CD8-positive, alpha-beta memory T cell (primary cell): Measurements from ENCODE around the gene MYPN. TPM values are rescaled to one million over a fixed set of nuclear protein-coding genes. Genes with fewer than 3 reads are reported as not detected.

Experiments used
- CTCF ChIA-PET: fragments of 350-600 bp; sonication (Branson Sonifier 250); formaldehyde crosslinking; loops from one replicate; lab custom pipeline; 2021; ENCODE audit warnings: antibody characterized with exemption; lab: Charles Lee
- POLR2A ChIA-PET: fragments of 350-600 bp; sonication (Branson Sonifier 250); formaldehyde crosslinking; loops from one replicate; lab custom pipeline; 2021; ENCODE audit warnings: antibody characterized with exemption; lab: Charles Lee
- DNase-seq, 5 donors: peaks; one replicate each; pipeline versions ENCODE4 v3.0.0 to v3.0.0-alpha.2; 2020 to 2022; ENCODE audit warnings: mixed read lengths in 1 of 5
- H3K27ac ChIP-seq: one replicate; pipeline ENCODE4 v1.7.0; 2013; ENCODE audit warnings: low read depth, mild to moderate bottlenecking, low read length, moderate library complexity
- H3K27me3 ChIP-seq: 2 replicates; pipeline ENCODE4 v1.7.0; 2013; ENCODE audit warnings: low read length, mild to moderate bottlenecking; ENCODE audit not compliant: insufficient read depth, poor library complexity, severe bottlenecking
- H3K36me3 ChIP-seq: 2 replicates; pipeline ENCODE4 v1.7.0; 2013; ENCODE audit warnings: mild to moderate bottlenecking, low read length, moderate library complexity; ENCODE audit not compliant: insufficient read depth
- H3K4me1 ChIP-seq: 2 replicates; pipeline ENCODE4 v1.7.0; 2013; ENCODE audit warnings: mild to moderate bottlenecking, low read length, moderate library complexity; ENCODE audit not compliant: insufficient read depth
- H3K4me3 ChIP-seq: 2 replicates; pipeline ENCODE4 v1.7.0; 2013; ENCODE audit warnings: mild to moderate bottlenecking, low read length
- H3K9me3 ChIP-seq: 2 replicates; pipeline ENCODE4 v1.7.0; 2013; ENCODE audit warnings: mild to moderate bottlenecking, low read length
- H3K27ac Mint-ChIP-seq, 8 donors: one replicate each; pipeline ENCODE4 v1.8.0; 2020 to 2021; ENCODE audit warnings: mixed read lengths in 8 of 8, mild to moderate bottlenecking in 6 of 8, inconsistent platforms in 3 of 8, moderate library complexity in 3 of 8
- H3K27me3 Mint-ChIP-seq, 2 donors: one replicate each; pipeline ENCODE4 v1.8.0; 2020 to 2021; ENCODE audit warnings: mixed read lengths in 2 of 2, mild to moderate bottlenecking in 1 of 2, moderate library complexity in 1 of 2
- H3K36me3 Mint-ChIP-seq, 3 donors: one replicate each; pipeline ENCODE4 v1.8.0; 2020 to 2021; ENCODE audit warnings: mixed read lengths in 3 of 3, inconsistent platforms in 1 of 3, mild to moderate bottlenecking in 1 of 3
- H3K4me1 Mint-ChIP-seq, 3 donors: one replicate each; pipeline ENCODE4 v1.8.0; 2020 to 2021; ENCODE audit warnings: mixed read lengths in 3 of 3, inconsistent platforms in 1 of 3, mild to moderate bottlenecking in 1 of 3
- H3K4me3 Mint-ChIP-seq, 7 donors: one replicate each; pipeline ENCODE4 v1.8.0; 2020 to 2021; ENCODE audit warnings: mixed read lengths in 7 of 7, mild to moderate bottlenecking in 6 of 7, moderate library complexity in 4 of 7, inconsistent platforms in 2 of 7
- H3K9me3 Mint-ChIP-seq, 5 donors: one replicate each; pipeline ENCODE4 v1.8.0; 2020 to 2022; ENCODE audit warnings: mixed read lengths in 5 of 5, mild to moderate bottlenecking in 3 of 5, moderate library complexity in 2 of 5, inconsistent platforms in 1 of 5
- polyA plus RNA-seq: library from polyadenylated mRNA; unstranded; fragments of 300-500 nt; fragmentation: Illumina TruSeq; gene quantifications from one replicate; pipeline ENCODE4 v1.2.3, GENCODE V29; 2021
- total RNA-seq, 2 experiments: library from RNA; stranded (reverse); gene quantifications; one replicate each; pipeline ENCODE4 v1.2.3, GENCODE V29; 2021

The MYPN gene
- total and polyA plus RNA-seq, 3 experiments from 2014 or later, result not detected

- H3K27ac ChIP-seq, result no peak overlapping the region
- H3K9me3 Mint-ChIP-seq, result no peaks in the 10 kb centered on the region
- no peaks in the 10 kb centered on the region for H3K9me3 ChIP-seq
- ChIA-PET POLR2A (interaction anchor here (1.1 kb wide), 1 partner anchor 15 kb away, joined by 3 read pairs; no protein-coding TSS in a partner anchor), CTCF (no interaction called here)
- H3K36me3 Mint-ChIP-seq, result no peaks in the 10 kb centered on the region
- H3K4me3 Mint-ChIP-seq, result no peak overlapping the region
- H3K27me3 Mint-ChIP-seq, result peaks cover 0 to 4% of the 10 kb centered on the region in 2 donors
- H3K4me3 ChIP-seq, result no peak overlapping the region
- peaks cover 3 to 6% (median 4%) of the 10 kb centered on the region in 3 donors for H3K4me1 Mint-ChIP-seq
- no peaks in the 10 kb centered on the region for H3K27me3 ChIP-seq
- no peak for DNase-seq
- H3K36me3 ChIP-seq, result no peaks in the 10 kb centered on the region
- H3K4me1 ChIP-seq, result no peaks in the 10 kb centered on the region
- H3K27ac Mint-ChIP-seq, result no peak overlapping the region
These were observed 9.6 kb upstream of the MYPN start for GRCh38 chr10:68099736-68100135.

- Histone ChIP-seq H3K27me3 (no peaks in the 10 kb centered on the region), H3K9me3 (no peaks in the 10 kb centered on the region), H3K36me3 (no peaks in the 10 kb centered on the region), H3K27ac (no peak overlapping the region), H3K4me3 (no peak overlapping the region), H3K4me1 (no peaks in the 10 kb centered on the region)
- no peaks in the 10 kb centered on the region for H3K36me3 Mint-ChIP-seq
- H3K27ac Mint-ChIP-seq, result no peak overlapping the region
- no peak for DNase-seq
- peaks cover 3 to 6% (median 4%) of the 10 kb centered on the region in 3 donors for H3K4me1 Mint-ChIP-seq
- H3K27me3 Mint-ChIP-seq, result peaks cover 0 to 4% of the 10 kb centered on the region in 2 donors
- no peak overlapping the region for H3K4me3 Mint-ChIP-seq
- no peaks in the 10 kb centered on the region for H3K9me3 Mint-ChIP-seq
- ChIA-PET POLR2A (no interaction called here), CTCF (no interaction called here)
These were observed 8.2 kb upstream of the MYPN start for GRCh38 chr10:68101066-68101465.

GRCh38 chr10:68103261-68103878, 5.9 kb upstream of the MYPN start:
- H3K4me3 Mint-ChIP-seq, result no peak overlapping the region
- ChIA-PET CTCF (no interaction called here), POLR2A (no interaction called here)
- H3K27me3 ChIP-seq, result no peaks in the 10 kb centered on the region
- no peak for DNase-seq
- no peaks in the 10 kb centered on the region for H3K36me3 ChIP-seq
- no peak overlapping the region for H3K4me3 ChIP-seq
- no peak overlapping the region for H3K27ac Mint-ChIP-seq
- H3K4me1 ChIP-seq, result no peaks in the 10 kb centered on the region
- H3K27ac ChIP-seq, result no peak overlapping the region
- H3K9me3 Mint-ChIP-seq, result no peaks in the 10 kb centered on the region
- no peaks in the 10 kb centered on the region for H3K36me3 Mint-ChIP-seq
- H3K4me1 Mint-ChIP-seq, result peaks cover 3 to 6% (median 4%) of the 10 kb centered on the region in 3 donors
- no peaks in the 10 kb centered on the region for H3K9me3 ChIP-seq
- H3K27me3 Mint-ChIP-seq, result peaks cover 6 to 8% of the 10 kb centered on the region in 2 donors

GRCh38 chr10:68103901-68104300, 5.4 kb upstream of the MYPN start:
- no peak overlapping the region for H3K4me3 Mint-ChIP-seq
- Histone ChIP-seq H3K36me3 (no peaks in the 10 kb centered on the region), H3K4me1 (no peaks in the 10 kb centered on the region), H3K27me3 (no peaks in the 10 kb centered on the region), H3K9me3 (no peaks in the 10 kb centered on the region), H3K27ac (no peak overlapping the region), H3K4me3 (no peak overlapping the region)
- peaks cover 6 to 8% of the 10 kb centered on the region in 2 donors for H3K27me3 Mint-ChIP-seq
- ChIA-PET POLR2A (no interaction called here), CTCF (no interaction called here)
- no peak for DNase-seq
- H3K27ac Mint-ChIP-seq, result no peak overlapping the region
- H3K9me3 Mint-ChIP-seq, result no peaks in the 10 kb centered on the region
- peaks cover 3 to 6% (median 4%) of the 10 kb centered on the region in 3 donors for H3K4me1 Mint-ChIP-seq
- H3K36me3 Mint-ChIP-seq, result no peaks in the 10 kb centered on the region

GRCh38 chr10:68105820-68106219, 3.5 kb upstream of the MYPN start:
- POLR2A ChIA-PET, result no interaction called here
- no peaks in the 10 kb centered on the region for H3K9me3 Mint-ChIP-seq
- no peak overlapping the region for H3K27ac Mint-ChIP-seq

GRCh38 chr10:68106656-68107055, 2.6 kb upstream of the MYPN start:
- Histone ChIP-seq H3K27me3 (no peaks in the 10 kb centered on the region), H3K9me3 (no peaks in the 10 kb centered on the region), H3K36me3 (no peaks in the 10 kb centered on the region), H3K4me3 (no peak overlapping the region), H3K4me1 (no peaks in the 10 kb centered on the region), H3K27ac (no peak overlapping the region)
- Mint-ChIP-seq H3K9me3 (no peaks in the 10 kb centered on the region), H3K27me3 (peaks cover 7 to 14% of the 10 kb centered on the region in 2 donors), H3K4me3 (no peak overlapping the region), H3K36me3 (no peaks in the 10 kb centered on the region), H3K27ac (no peak overlapping the region), H3K4me1 (no peaks in the 10 kb centered on the region)
- no peak for DNase-seq
- ChIA-PET CTCF (no interaction called here), POLR2A (no interaction called here)

More at GRCh38 chr10:68105820-68106219, 3.5 kb upstream of the MYPN start:
- Histone ChIP-seq H3K36me3 (no peaks in the 10 kb centered on the region), H3K9me3 (no peaks in the 10 kb centered on the region), H3K27ac (no peak overlapping the region), H3K4me1 (no peaks in the 10 kb centered on the region), H3K27me3 (no peaks in the 10 kb centered on the region), H3K4me3 (no peak overlapping the region)
- H3K36me3 Mint-ChIP-seq, result no peaks in the 10 kb centered on the region
- peaks cover 7 to 14% of the 10 kb centered on the region in 2 donors for H3K27me3 Mint-ChIP-seq
- no peaks in the 10 kb centered on the region for H3K4me1 Mint-ChIP-seq
- H3K4me3 Mint-ChIP-seq, result no peak overlapping the region
- DNase-seq, result no peak
- CTCF ChIA-PET, result no interaction called here

GRCh38 chr10:68107651-68108050, 1.6 kb upstream of the MYPN start:
- H3K4me1 Mint-ChIP-seq, result no peaks in the 10 kb centered on the region
- Histone ChIP-seq H3K4me1 (no peaks in the 10 kb centered on the region), H3K4me3 (no peak overlapping the region), H3K9me3 (no peaks in the 10 kb centered on the region), H3K27me3 (no peaks in the 10 kb centered on the region), H3K27ac (no peak overlapping the region), H3K36me3 (no peaks in the 10 kb centered on the region)
- ChIA-PET POLR2A (no interaction called here), CTCF (no interaction called here)
- DNase-seq, result no peak
- H3K27me3 Mint-ChIP-seq, result peaks cover 7 to 14% of the 10 kb centered on the region in 2 donors
- H3K36me3 Mint-ChIP-seq, result no peaks in the 10 kb centered on the region
- no peak overlapping the region for H3K4me3 Mint-ChIP-seq
- no peaks in the 10 kb centered on the region for H3K9me3 Mint-ChIP-seq
- no peak overlapping the region for H3K27ac Mint-ChIP-seq

- no peaks in the 10 kb centered on the region for H3K4me1 ChIP-seq
- Mint-ChIP-seq H3K4me1 (no peaks in the 10 kb centered on the region), H3K27me3 (peaks cover 7 to 14% of the 10 kb centered on the region in 2 donors), H3K9me3 (no peaks in the 10 kb centered on the region), H3K36me3 (no peaks in the 10 kb centered on the region), H3K27ac (no peak overlapping the region), H3K4me3 (no peak overlapping the region)
- ChIA-PET CTCF (no interaction called here), POLR2A (interaction anchor here (0.6 kb wide), 1 partner anchor 19 kb away, joined by 5 read pairs; no protein-coding TSS in a partner anchor)
- DNase-seq, result no peak
- H3K27ac ChIP-seq, result no peak overlapping the region
- H3K9me3 ChIP-seq, result no peaks in the 10 kb centered on the region
- H3K27me3 ChIP-seq, result no peaks in the 10 kb centered on the region
- no peaks in the 10 kb centered on the region for H3K36me3 ChIP-seq
- no peak overlapping the region for H3K4me3 ChIP-seq
These were observed 1.2 kb upstream of the MYPN start for GRCh38 chr10:68108051-68108450.
